B cell (primary cell): ENCODE data around the gene KLHL42.

ENCODE experiments used
- CTCF ChIP-seq: fragments of 200-600 bp; IDR thresholded peaks from one replicate; pipeline ENCODE4 v1.8.0; 2022; ENCODE audit warnings: antibody characterized with exemption, mild to moderate bottlenecking
- EZH2 ChIP-seq: IDR thresholded peaks from 2 replicates; pipeline ENCODE4 v1.6.1; 2012; ENCODE audit warnings: borderline replicate concordance, low read depth, mild to moderate bottlenecking, moderate library complexity, low read length; ENCODE audit not compliant: insufficient read depth, poor library complexity, severe bottlenecking

GRCh38 chr12:27812502-27812901 is 32.5 kb downstream of the KLHL42 start:
- TF ChIP-seq CTCF (no peak), EZH2 (no peak)
